Colonic mucosa (tissue), 4 donors: ENCODE data around the gene P2RX5. TPM values are rescaled to one million over a fixed set of nuclear protein-coding genes. Genes with fewer than 3 reads are reported as not detected.

Experiments used
- DNase-seq: peaks from one replicate; pipeline ENCODE4 v3.0.0-alpha.2; 2020
- H3K27ac ChIP-seq: fragments of 200-600 bp; one replicate; pipeline ENCODE4 v1.8.0; 2021
- H3K27me3 ChIP-seq: fragments of 200-600 bp; one replicate; pipeline ENCODE4 v1.8.0; 2021
- H3K36me3 ChIP-seq: fragments of 200-600 bp; one replicate; pipeline ENCODE4 v1.8.0; 2021
- H3K4me1 ChIP-seq: fragments of 200-600 bp; one replicate; pipeline ENCODE4 v1.8.0; 2021; ENCODE audit warnings: mild to moderate bottlenecking
- H3K4me3 ChIP-seq: fragments of 200-600 bp; one replicate; pipeline ENCODE4 v1.8.0; 2021
- H3K9ac ChIP-seq, 2 donors: one replicate each; pipeline ENCODE4 v1.7.0; 2013; ENCODE audit warnings: control low read depth in 2 of 2, low read depth in 2 of 2, low read length in 2 of 2
- H3K9me3 ChIP-seq: fragments of 200-600 bp; one replicate; pipeline ENCODE4 v1.8.0; 2021
- CTCF ChIP-seq: fragments of 200-600 bp; IDR thresholded peaks from one replicate; pipeline ENCODE4 v1.8.0; 2022; ENCODE audit warnings: antibody characterized with exemption, mild to moderate bottlenecking
- intact Hi-C: fragments of 100-400 bp; cut with DNase I; formaldehyde crosslinking; loops from one replicate; pipeline ENCODE4 v1.14.1; 2022
- total RNA-seq, 2 donors: library from RNA; stranded (reverse); fragmentation: NEBNext Ultra II Directional in 1 of 2; extraction: Animal tissue kit (Norgen Biotek cat#: 25700) in 1 of 2; gene quantifications; one replicate each; pipeline ENCODE4 v1.2.1, GENCODE V29; 2021
- donor health status: healthy.
- donor health status: DM: no; HTN: no; CAD: no.
- donor health status: DM: no; HTN: no; CAD: no.

P2RX5 gene
- total RNA-seq, 2 donors from 2014 or later, result 0.93 to 1.5 TPM

GRCh38 chr17:3727041-3727440, 31.1 kb upstream of the P2RX5 start:
- Histone ChIP-seq H3K4me3 (no peak overlapping the region), H3K4me1 (peaks cover 4% of the 10 kb centered on the region), H3K27ac (no peak overlapping the region), H3K36me3 (no peaks in the 10 kb centered on the region), H3K9ac (no peak overlapping the region), H3K9me3 (no peaks in the 10 kb centered on the region), H3K27me3 (no peaks in the 10 kb centered on the region)
- no peak for TF ChIP-seq CTCF
- intact Hi-C loops, result no loop called here
- no peak for DNase-seq

GRCh38 chr17:3724378-3725077, 28.6 kb upstream of the P2RX5 start:
- peaks cover 4% of the 10 kb centered on the region for H3K4me1 ChIP-seq
- no peaks in the 10 kb centered on the region for H3K27me3 ChIP-seq
- peak overlapping the region; percentile 8 to 84 for H3K9ac ChIP-seq
- no peak for DNase-seq
- no peak overlapping the region for H3K27ac ChIP-seq
- H3K36me3 ChIP-seq, result no peaks in the 10 kb centered on the region
- H3K4me3 ChIP-seq, result peak overlapping the region; percentile 95
- TF ChIP-seq CTCF, result no peak
- intact Hi-C loops, result no loop called here
- H3K9me3 ChIP-seq, result no peaks in the 10 kb centered on the region

GRCh38 chr17:3723556-3724377, 27.8 kb upstream of the P2RX5 start, which contains the start of gene HASPIN:
HASPIN (plus strand) TSS chr17:3723903; CDS start chr17:3723936, 33 bp downstream.
- TF ChIP-seq CTCF, result no peak
- H3K27me3 ChIP-seq, result no peaks in the 10 kb centered on the region
- H3K4me1 ChIP-seq, result peaks cover 4% of the 10 kb centered on the region
- peak within 1 kb of the TSS; percentile 66 for H3K27ac ChIP-seq
- no peaks in the 10 kb centered on the region for H3K36me3 ChIP-seq
- peak within 1 kb of the TSS; percentile 95 for H3K4me3 ChIP-seq
- no peaks in the 10 kb centered on the region for H3K9me3 ChIP-seq
- H3K9ac ChIP-seq, result peak within 1 kb of the TSS; percentile 84 to 93
- peak; percentile 93 for DNase-seq
- intact Hi-C loops, result no loop called here

- Histone ChIP-seq H3K27ac (peak overlapping the region; percentile 66), H3K9ac (peak overlapping the region; percentile 84 to 93), H3K36me3 (no peaks in the 10 kb centered on the region), H3K9me3 (no peaks in the 10 kb centered on the region), H3K4me3 (peak overlapping the region; percentile 95), H3K27me3 (no peaks in the 10 kb centered on the region), H3K4me1 (peaks cover 4% of the 10 kb centered on the region)
- DNase-seq, result no peak
- intact Hi-C loops, result no loop called here
- TF ChIP-seq CTCF, result no peak
These were observed 27.2 kb upstream of the P2RX5 start for GRCh38 chr17:3723188-3723555.

GRCh38 chr17:3722716-3723115, 26.8 kb upstream of the P2RX5 start:
- peaks cover 4% of the 10 kb centered on the region for H3K4me1 ChIP-seq
- intact Hi-C loops, result no loop called here
- peak overlapping the region; percentile 95 for H3K4me3 ChIP-seq

More at GRCh38 chr17:3722716-3723115, 26.8 kb upstream of the P2RX5 start:
- TF ChIP-seq CTCF, result no peak
- peak overlapping the region; percentile 66 for H3K27ac ChIP-seq
- DNase-seq, result no peak
- no peaks in the 10 kb centered on the region for H3K27me3 ChIP-seq
- peak overlapping the region; percentile 84 to 93 for H3K9ac ChIP-seq
- no peaks in the 10 kb centered on the region for H3K36me3 ChIP-seq
- no peaks in the 10 kb centered on the region for H3K9me3 ChIP-seq
